Ishikawa (cell line): ENCODE results near the gene LRRC56.

Experiments
- CEBPB ChIP-seq: IDR thresholded peaks from 2 replicates; pipeline ENCODE4 v1.6.1; 2012
- CREB1 ChIP-seq: IDR thresholded peaks from 2 replicates; pipeline ENCODE4 v1.6.1; 2012; ENCODE audit warnings: low read depth
- EP300 ChIP-seq: IDR thresholded peaks from 2 replicates; pipeline ENCODE4 v1.6.1; 2012; ENCODE audit warnings: borderline replicate concordance
- MAX ChIP-seq: IDR thresholded peaks from 2 replicates; pipeline ENCODE4 v1.6.1; 2012
- TAF1 ChIP-seq: IDR thresholded peaks from 2 replicates; pipeline ENCODE4 v1.6.1; 2012; ENCODE audit warnings: low read depth, mild to moderate bottlenecking
- YY1 ChIP-seq: IDR thresholded peaks from 2 replicates; pipeline ENCODE4 v1.6.1; 2012; ENCODE audit warnings: low read depth

- no peak for TF ChIP-seq EP300
- TF ChIP-seq YY1 = no peak
- TF ChIP-seq CEBPB = no peak
- peak; percentile 70 for TF ChIP-seq MAX
- no peak for TF ChIP-seq CREB1
- TF ChIP-seq TAF1 = no peak
Observed at GRCh38 chr11:506995-507726, 30.2 kb upstream of the LRRC56 start, which contains the start of gene RNH1.
